ENCODE measurements around the gene CTSF. TPM values are rescaled to one million over a fixed set of nuclear protein-coding genes. Genes with fewer than 3 reads are reported as not detected.

CTSF gene
- total RNA-seq, 2 experiments from 2014 or later, result 2.8 to 4.1 TPM

- Mint-ChIP-seq H3K36me3 (peaks cover 4% of the 10 kb centered on the region), H3K27me3 (no peaks in the 10 kb centered on the region), H3K9me3 (ENCODE audit: low read depth) (no peaks in the 10 kb centered on the region), H3K4me1 (no peaks in the 10 kb centered on the region), H3K4me3 (no peak overlapping the region), H3K27ac (no peak overlapping the region)
- CTCF ChIA-PET, result no interaction called here
- DNase-seq (no peak), ATAC-seq (no peak)
These were observed 36.6 kb downstream of the CTSF start for GRCh38 chr11:66531841-66532240.

GRCh38 chr11:66530927-66531709 is 37.3 kb downstream of the CTSF start:
- DNase-seq, result no peak
- peaks cover 4% of the 10 kb centered on the region for H3K36me3 Mint-ChIP-seq
- CTCF ChIA-PET, result no interaction called here

DNA sequence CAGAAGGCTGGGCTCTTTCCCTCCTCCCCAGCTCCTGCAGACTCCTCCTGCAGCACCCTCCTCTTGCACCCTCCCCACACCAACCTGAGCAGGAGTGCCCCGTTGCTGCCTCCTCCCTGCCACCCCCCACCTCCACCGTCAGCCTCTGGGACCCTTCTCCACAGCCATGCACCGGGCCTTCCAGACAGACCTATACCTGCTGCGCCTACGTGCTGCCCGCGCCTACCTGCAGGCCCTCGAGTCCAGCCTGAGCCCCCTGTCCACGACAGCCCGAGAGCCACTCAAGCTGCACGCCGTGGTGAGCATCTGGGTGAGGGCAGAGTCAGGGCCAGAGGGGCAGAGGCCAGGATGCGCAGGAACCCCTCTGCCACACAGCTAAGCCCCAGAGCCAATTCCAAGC is 38.8 kb downstream of the CTSF start:
- no peaks in the 10 kb centered on the region for H3K36me3 Mint-ChIP-seq
- H3K27me3 Mint-ChIP-seq, result no peaks in the 10 kb centered on the region
- no peak overlapping the region for H3K27ac Mint-ChIP-seq
- no peak for DNase-seq
- ATAC-seq, result no peak
- H3K4me3 Mint-ChIP-seq, result no peak overlapping the region
- CTCF ChIA-PET, result interaction anchor here (1.1 kb wide), 1 partner anchor 14 kb away, joined by 3 read pairs; no protein-coding TSS in a partner anchor
- H3K4me1 Mint-ChIP-seq, result no peaks in the 10 kb centered on the region
- H3K9me3 Mint-ChIP-seq (ENCODE audit: low read depth), result no peaks in the 10 kb centered on the region

More at GRCh38 chr11:66530927-66531709, 37.3 kb downstream of the CTSF start:
- ATAC-seq, result no peak
- Mint-ChIP-seq H3K9me3 (ENCODE audit: low read depth) (no peaks in the 10 kb centered on the region), H3K4me1 (no peaks in the 10 kb centered on the region), H3K4me3 (no peak overlapping the region), H3K27ac (no peak overlapping the region), H3K27me3 (no peaks in the 10 kb centered on the region)

GRCh38 chr11:66529069-66529468 is 39.3 kb downstream of the CTSF start:
- no peaks in the 10 kb centered on the region for H3K4me1 Mint-ChIP-seq
- H3K36me3 Mint-ChIP-seq, result peaks cover 1% of the 10 kb centered on the region
- no peak overlapping the region for H3K27ac Mint-ChIP-seq
- no peaks in the 10 kb centered on the region for H3K9me3 Mint-ChIP-seq (ENCODE audit: low read depth)
- no peak for DNase-seq
- ATAC-seq, result no peak
- no peaks in the 10 kb centered on the region for H3K27me3 Mint-ChIP-seq
- CTCF ChIA-PET, result interaction anchor here (1.1 kb wide), 1 partner anchor 14 kb away, joined by 3 read pairs; no protein-coding TSS in a partner anchor
- H3K4me3 Mint-ChIP-seq, result no peak overlapping the region

DNA sequence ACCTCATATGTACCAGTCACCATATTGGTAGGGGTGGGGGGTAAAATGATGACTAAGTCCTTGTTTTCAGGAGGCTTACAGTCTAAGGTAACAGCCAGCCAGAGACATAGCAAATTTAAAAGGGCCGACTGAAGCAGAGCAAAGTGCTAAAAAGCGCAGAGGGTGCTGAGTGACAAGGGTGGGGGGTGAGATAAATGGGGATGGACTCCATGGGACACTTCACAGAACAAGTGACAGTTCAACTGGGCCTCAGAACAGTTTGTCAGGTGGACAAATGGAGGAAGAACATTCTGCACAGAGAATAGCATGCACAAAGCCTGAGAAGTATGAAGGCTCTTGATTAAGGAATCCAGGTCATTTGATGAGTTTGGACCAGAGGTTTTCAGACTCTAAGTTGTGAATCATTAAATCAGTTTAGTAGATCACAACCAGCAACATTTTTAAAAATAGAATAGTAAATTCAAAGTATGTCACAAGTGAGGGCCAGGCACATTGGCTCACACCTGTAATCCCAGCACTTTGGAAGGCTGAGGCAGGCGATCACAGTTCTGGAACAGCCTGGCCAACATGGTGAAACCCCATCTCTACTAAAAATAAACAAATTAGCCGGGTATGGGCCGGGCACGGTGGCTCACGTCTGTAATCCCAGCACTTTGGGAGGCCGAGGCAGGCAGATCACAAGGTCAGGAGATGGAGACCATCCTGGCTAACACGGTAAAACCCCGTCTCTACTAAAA is 43.9 kb downstream of the CTSF start:
- DNase-seq, result no peak
- Mint-ChIP-seq H3K27ac (no peak overlapping the region), H3K4me1 (no peaks in the 10 kb centered on the region), H3K9me3 (ENCODE audit: low read depth) (no peaks in the 10 kb centered on the region), H3K36me3 (peaks cover 10% of the 10 kb centered on the region), H3K4me3 (no peak overlapping the region), H3K27me3 (no peaks in the 10 kb centered on the region)
- CTCF ChIA-PET, result no interaction called here
- ATAC-seq, result no peak

- ATAC-seq, result no peak
These were observed 44.8 kb downstream of the CTSF start for GRCh38 chr11:66523611-66524010.

More at GRCh38 chr11:66523611-66524010, 44.8 kb downstream of the CTSF start:
- no peaks in the 10 kb centered on the region for H3K9me3 Mint-ChIP-seq (ENCODE audit: low read depth)
- H3K4me1 Mint-ChIP-seq, result no peaks in the 10 kb centered on the region
- DNase-seq, result no peak
- no peak overlapping the region for H3K27ac Mint-ChIP-seq
- H3K36me3 Mint-ChIP-seq, result peaks cover 12% of the 10 kb centered on the region
- CTCF ChIA-PET, result no interaction called here
- H3K27me3 Mint-ChIP-seq, result no peaks in the 10 kb centered on the region
- no peak overlapping the region for H3K4me3 Mint-ChIP-seq

Other genes starting within 250 kb of the CTSF start
- gene RIN1, start 232.2 kb downstream of the CTSF start, total RNA-seq, result 1 to 10 TPM in 1 of 2 experiments, under 1 TPM in 1; 0.68 to 2.5 TPM
- gene BRMS1, start 223.5 kb downstream of the CTSF start, total RNA-seq, result 10 to 100 TPM; 55.3 to 56.8 TPM
- gene B4GAT1, start 221.0 kb downstream of the CTSF start, total RNA-seq, result 1 to 10 TPM; 7.9 to 8.7 TPM
- 10 to 100 TPM in 1 of 2 experiments, 1 to 10 TPM in 1; 7.6 to 10.1 TPM for gene SLC29A2, start 196.8 kb downstream of the CTSF start, total RNA-seq
- gene NPAS4, start 147.6 kb downstream of the CTSF start, total RNA-seq, result under 1 TPM in 1 of 2 experiments, not detected in 1; 0.12 TPM
- gene MRPL11, start 129.8 kb downstream of the CTSF start, total RNA-seq, result 10 to 100 TPM; 75.5 to 91.3 TPM
- 1 to 10 TPM; 4.1 to 5.7 TPM for gene PELI3, start 101.7 kb downstream of the CTSF start, total RNA-seq
- 10 to 100 TPM; 54.2 to 79.6 TPM for gene DPP3, start 88.2 kb downstream of the CTSF start, total RNA-seq
- 10 to 100 TPM; 12.6 to 12.9 TPM for gene BBS1, start 58.0 kb downstream of the CTSF start, total RNA-seq
- gene ZDHHC24, start 22.6 kb downstream of the CTSF start, total RNA-seq, result 10 to 100 TPM; 18.7 to 19.8 TPM
- under 1 TPM in 1 of 2 experiments, not detected in 1; 0.40 TPM for gene ACTN3, start 21.7 kb downstream of the CTSF start, total RNA-seq
- under 1 TPM in 1 of 2 experiments, not detected in 1; 0.12 TPM for gene CCDC87, start 24.5 kb upstream of the CTSF start, total RNA-seq
- gene CCS, start 24.6 kb upstream of the CTSF start, total RNA-seq, result 10 to 100 TPM; 30.1 to 38.0 TPM
- gene RBM14, start 48.0 kb upstream of the CTSF start, total RNA-seq, result 100 to 1,000 TPM; 152 to 176 TPM
- gene RBM4, start 70.1 kb upstream of the CTSF start, total RNA-seq, result 100 to 1,000 TPM; 111 to 119 TPM
- gene RBM4B, start 109.3 kb upstream of the CTSF start, total RNA-seq, result 10 to 100 TPM; 14.7 to 20.9 TPM
- gene SPTBN2, start 160.6 kb upstream of the CTSF start, total RNA-seq, result under 1 TPM; 0.41 to 0.52 TPM

Measured in activated CD8-positive, alpha-beta memory T cell treated with anti-CD3 and anti-CD28 coated beads, Interleukin-2, amount 10 ng/mL, durations not matched to agents 7 days and 5 days (primary cell).